HG03442 (cell line): Measurements from ENCODE around the gene CTDSP2.

ENCODE experiments used
- ATAC-seq: cut with Tn5 transposase; IDR thresholded peaks from one replicate; pipeline ENCODE4 v1.9.1; 2021; ENCODE audit warnings: mild to moderate bottlenecking, moderate library complexity; ENCODE audit not compliant: unreplicated experiment

The CTDSP2 gene

DNA sequence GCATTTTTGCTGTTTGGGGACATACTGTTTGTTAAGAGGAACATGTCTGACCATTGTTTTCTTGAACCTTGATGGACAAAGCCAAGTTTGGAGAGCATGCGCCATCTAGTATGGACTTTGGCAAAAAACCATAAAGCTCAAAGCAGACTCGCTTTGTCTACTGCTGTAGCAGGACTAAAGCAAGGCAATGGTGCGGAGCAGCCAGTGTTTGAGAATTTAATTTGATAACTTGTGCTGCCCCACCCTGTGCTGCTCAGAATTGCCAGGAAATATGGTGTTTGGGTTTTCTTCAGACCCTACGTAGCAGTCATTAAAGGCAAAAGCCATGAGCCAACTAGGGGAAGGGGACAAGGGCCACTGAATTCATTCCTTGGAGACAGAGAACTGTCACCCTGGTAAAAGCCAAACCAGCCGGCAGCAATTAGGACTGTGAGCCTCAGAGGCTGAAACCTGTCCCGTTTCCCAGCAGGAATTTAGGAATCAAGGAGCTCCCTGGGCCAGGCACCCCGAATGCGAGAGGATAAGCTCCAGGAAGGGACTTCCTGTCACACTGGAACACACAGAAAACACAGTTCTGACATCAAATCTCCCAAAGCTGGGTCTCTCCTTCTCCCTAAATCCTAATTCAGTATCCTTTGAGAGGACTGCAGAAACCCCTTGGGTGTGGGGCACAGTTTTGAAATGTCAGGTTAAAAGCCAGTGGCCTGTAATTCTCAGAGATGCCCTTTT, 29.1 kb downstream of the CTDSP2 start:
- ATAC-seq, result no peak

GRCh38 chr12:57816855-57817151, 29.7 kb downstream of the CTDSP2 start:
- no peak for ATAC-seq

DNA sequence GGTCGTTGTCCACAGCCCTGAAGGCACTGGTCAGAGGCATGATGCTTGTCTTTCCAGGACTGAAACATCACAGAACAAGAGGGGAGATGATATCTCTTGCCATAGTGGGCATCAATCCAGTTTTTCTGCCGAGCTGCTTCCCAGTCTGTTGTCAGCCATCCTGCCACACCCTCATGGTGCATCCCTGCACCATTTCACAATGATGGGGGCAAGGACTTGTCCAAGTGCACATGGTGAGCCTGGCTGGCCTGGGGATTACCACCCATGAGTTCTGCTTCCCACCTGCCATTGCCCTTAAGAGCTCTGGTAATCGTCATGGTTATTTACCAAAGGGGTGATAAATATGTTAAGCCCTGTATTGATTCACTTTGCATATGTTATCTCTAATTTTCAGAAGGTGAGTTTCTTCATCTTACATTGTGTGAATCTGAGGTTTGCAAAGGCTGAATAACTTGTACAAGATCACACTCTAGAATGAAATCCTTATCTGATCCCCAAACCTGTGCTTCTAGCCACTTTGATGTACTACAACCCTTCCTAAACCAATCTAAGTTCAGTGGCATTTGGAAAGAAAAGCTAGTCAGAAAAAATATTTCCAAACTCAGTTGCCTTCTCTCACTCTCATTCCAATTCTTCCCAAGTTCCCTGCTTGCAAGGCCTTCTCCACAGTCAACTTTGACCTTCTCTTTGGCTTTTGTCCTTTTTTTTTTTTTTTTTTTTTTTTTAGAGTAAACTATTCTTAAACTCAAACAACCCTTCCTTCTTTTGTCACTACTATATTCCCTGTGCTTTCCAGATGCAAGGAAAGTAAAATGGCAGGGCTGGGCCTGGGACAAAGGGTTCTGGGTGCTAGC, 30.3 kb downstream of the CTDSP2 start:
- ATAC-seq, result no peak

DNA sequence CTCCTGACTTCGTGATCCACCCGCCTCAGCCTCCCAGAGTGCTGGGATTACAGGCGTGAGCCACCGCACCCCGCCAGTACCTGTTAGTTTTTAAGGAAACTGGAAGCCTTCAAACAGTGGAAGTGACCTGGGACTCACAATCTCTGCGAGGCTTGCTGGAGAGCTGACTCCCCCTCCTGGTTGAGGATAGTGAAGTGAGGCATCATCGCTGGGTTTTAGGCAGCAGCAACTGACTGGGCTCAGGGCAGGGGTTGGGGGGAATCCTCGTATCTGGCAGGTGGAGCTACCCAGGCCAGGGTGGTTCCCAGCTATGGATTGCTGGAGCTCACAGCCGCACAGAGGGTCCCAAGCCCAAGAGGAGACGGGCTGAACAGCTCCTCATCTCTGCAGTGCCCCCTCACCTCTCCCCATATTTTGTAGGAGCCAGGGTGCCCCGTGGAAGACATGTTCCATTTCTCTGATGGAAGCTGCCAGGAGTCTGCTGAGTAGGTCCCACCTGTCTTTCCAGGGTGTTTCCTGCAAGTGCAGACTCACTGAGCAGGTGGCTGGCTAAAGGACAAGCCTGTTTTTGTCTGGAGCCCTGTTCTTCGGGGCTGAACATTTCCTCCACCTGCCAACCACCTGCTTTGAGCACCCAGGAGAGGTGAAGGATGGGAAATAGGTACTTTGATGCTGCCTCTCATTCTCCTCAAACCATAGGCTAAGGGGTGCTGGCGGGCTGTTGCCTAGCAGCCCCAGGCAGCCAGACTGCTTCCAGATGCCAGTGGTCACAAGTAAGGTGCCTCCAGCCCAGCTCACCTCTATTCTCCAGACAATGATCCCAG, 31.1 kb downstream of the CTDSP2 start:
- ATAC-seq, result no peak

DNA sequence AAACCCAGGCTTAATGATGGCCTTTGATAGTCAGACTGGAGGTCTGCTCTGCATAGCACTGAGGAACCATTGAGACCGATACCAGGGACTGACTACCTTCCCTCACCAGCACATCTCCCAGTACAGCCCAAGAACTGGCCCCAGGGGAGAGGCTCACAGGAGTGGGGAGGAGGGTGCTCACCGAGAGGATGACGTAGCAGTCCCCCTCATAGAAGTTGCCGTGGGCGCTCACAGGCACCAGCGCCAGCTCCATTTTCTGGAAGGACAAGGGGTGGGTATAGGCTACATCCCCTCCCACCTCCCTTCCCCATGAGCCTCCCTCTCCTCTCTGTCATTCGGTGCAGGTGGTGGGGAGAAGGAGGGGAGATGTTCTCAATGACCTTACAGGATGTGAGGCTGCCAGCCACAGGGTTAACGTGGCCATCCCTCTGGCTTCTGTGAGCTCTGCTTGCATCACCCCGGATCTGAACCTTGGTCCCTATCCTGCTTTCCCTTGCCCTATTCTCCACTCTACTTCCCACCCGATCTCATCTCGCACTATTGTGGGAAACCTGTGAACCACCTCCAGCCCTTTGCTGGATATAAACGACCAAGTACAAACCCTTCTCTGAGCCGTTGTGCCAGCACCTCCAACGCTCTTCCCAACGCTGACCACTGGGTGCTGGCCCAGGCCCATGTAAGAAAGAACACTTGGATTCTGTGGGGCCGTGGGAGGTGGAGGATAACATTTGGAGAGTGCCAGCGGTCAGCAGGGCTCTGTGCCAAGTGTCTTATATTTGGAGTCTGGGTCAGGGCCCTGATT, 32.4 kb downstream of the CTDSP2 start:
- ATAC-seq, result no peak

- ATAC-seq, result no peak
Measured at GRCh38 chr12:57813111-57813970, 33.2 kb downstream of the CTDSP2 start.

DNA sequence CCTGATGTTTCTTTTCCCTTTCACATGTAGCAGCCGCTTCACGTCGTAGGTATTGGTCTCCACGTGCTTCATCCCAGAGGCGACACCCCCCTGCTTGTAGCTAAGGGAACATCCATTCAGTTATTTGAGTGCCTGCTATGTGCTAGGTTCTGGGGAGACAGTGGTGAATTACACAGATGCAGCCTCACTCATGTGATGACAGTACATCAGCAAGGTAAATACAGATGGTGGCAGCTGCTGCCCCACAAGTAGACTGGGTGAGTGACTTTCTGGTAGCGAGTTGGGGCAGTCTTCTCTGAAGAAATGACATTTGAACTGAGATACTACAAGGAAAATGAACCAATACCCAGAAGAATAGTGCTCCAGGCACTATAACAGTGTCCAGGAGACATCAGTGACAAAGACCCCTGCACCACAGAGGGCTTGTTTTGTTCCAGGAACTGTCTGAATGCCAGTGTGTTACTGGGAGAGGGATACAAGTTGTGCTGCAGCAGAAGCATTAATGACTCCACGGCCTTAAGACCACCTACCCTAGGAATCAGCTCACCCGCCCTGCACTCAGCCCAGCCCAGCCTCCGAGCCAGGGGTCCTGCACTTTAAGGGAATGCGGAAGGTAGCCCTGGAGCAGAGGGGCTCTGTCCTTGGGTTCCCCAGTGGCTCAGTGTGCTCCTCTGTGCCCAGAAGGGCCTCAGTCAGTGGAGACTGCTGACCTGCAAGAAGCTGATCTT, 35.3 kb downstream of the CTDSP2 start:
- ATAC-seq, result no peak

DNA sequence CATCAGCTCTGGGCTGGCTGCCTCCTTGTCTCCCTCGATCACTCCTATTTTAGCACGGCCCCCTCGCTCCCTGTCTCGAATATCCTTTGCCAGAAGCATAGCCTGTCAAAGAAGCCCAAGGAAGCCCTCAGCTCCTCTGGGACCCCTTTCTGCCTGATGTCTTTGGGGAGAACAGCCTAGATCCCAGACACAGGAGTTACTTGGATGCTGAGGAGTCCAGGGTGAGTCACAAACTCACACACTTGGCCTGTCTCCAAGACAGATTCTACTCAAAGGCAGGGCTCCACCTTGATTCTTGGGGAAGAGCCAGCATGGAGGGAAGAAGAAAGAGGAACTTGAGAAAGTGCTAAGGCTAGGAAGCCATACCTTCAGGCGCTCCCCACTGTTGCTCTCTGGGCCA, 36.1 kb downstream of the CTDSP2 start:
- ATAC-seq, result no peak

GRCh38 chr12:57809425-57809824, 37.1 kb downstream of the CTDSP2 start:
- ATAC-seq, result no peak

- ATAC-seq, result no peak
Measured at GRCh38 chr12:57808351-57808750, 38.2 kb downstream of the CTDSP2 start.

DNA sequence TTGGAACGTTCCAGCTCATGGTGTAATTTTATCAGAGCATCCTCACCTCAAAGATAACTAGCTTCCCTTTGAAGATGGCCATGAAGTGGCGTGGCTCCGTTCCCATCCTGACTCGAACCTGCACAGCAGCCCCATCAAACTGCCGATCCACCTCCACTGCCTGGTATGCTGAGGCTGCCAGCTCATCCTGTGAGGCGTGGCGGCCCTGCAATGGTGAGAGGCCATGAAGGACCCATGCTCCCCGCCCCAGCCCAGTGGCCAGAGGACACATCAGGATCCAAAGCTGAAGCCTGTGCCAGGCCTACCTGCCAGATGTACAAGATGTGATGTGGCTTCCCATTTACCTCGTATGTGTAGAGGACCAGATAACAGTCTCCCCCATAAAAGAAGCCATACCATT, 39.2 kb downstream of the CTDSP2 start:
- ATAC-seq, result no peak

- ATAC-seq, result no peak
Measured at GRCh38 chr12:57806677-57807076, 39.9 kb downstream of the CTDSP2 start.

GRCh38 chr12:57803319-57803893, 43.1 kb downstream of the CTDSP2 start:
- no peak for ATAC-seq

DNA sequence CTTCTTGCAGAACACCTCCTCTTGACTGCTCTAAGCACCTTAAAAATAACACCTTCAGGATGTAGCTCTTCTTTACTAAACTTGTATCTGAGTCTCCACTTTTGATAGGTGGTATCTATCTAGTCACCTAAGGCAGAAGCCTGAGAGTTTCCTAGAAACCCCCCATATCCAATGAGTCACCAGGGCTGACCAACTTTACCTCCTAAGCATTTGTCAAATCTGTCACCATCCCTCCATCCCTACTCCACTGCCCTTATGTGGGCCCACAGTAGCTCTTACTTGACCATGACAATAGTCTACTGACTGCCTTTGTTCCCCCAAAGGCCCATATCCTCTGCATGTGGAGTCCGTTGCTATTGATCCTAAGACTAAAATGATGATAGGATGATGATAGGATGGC, 43.9 kb downstream of the CTDSP2 start:
- ATAC-seq, result no peak

GRCh38 chr12:57800965-57801364, 45.6 kb downstream of the CTDSP2 start:
- ATAC-seq, result no peak

DNA sequence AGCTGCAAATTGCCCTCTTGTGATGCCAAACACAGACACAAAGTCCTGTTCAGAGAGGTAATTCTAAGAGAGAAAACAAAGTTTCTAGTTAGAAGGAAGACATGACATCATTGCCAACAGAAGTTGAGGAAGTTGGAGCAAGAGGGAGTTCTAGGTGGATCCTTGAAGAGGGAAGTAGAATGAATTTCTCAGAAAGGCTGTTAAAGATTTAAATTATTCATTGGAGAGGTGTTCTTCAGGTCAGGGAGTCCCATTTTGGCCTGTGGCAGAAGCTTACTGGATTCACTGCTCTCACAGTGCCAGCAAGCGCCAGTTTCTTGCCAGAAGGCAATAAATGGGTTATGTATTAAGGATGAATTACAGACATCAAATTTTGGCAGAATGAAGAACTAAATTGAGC, 48.6 kb downstream of the CTDSP2 start:
- ATAC-seq, result no peak

DNA sequence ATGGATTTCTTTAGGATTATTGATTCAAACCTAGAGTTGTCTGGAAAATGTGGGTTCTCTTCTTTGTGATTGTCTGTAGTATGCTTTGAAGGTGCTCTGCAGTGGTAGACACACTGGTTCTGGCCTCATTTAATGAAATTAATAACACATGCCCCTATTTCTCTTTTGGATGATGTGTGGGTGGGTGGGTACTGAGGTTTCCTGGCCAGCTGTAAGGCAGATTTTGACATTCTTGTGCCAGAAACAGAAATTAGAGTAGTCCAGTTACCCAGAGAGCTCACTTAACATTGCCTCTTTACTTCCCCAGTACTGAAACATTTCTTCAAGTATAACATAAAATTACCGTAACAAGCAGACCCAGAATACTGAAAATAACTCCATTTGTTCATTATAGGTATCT, 49.5 kb downstream of the CTDSP2 start:
- no peak for ATAC-seq

- no peak for ATAC-seq
Measured at GRCh38 chr12:57795354-57795753, 51.2 kb downstream of the CTDSP2 start.

DNA sequence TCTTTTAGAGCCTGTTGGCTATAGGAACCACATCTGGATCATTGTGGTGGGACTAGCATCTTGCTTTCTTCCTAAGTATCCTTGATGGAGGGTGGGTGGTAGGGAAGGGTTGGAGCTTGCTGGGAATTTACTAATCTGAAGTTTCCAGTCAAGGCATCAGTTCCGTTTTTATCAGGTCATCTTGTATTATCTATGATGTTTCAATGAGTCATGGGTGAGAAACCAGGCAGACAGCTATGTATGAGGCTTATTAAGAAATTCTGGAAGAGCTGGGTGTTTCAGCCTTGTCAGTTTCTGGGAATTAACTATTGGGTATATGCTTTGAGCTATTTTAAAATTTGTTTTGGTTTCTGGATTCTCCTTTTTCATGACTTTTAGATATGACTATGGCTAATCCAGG, 52.6 kb downstream of the CTDSP2 start:
- no peak for ATAC-seq
